AML-193 (cell line): Measurements from ENCODE around the gene CCDC91.
"Not testable (repeated sequence)": the region's sequence is repeated elsewhere in the genome, so short reads cannot be mapped to it uniquely, and the experiment has no call there.

ENCODE experiments used
- DNase-seq, 2 experiments: peaks; one replicate each; lab custom pipeline; 2025; lab: John Stamatoyannopoulos, UW

CCDC91 gene

GRCh38 chr12:28367326-28367725 lies 177.1 kb downstream of the CCDC91 start:
- DNase-seq: no peak

- no peak for DNase-seq
Observed at GRCh38 chr12:28367993-28368392, 177.7 kb downstream of the CCDC91 start.

DNA sequence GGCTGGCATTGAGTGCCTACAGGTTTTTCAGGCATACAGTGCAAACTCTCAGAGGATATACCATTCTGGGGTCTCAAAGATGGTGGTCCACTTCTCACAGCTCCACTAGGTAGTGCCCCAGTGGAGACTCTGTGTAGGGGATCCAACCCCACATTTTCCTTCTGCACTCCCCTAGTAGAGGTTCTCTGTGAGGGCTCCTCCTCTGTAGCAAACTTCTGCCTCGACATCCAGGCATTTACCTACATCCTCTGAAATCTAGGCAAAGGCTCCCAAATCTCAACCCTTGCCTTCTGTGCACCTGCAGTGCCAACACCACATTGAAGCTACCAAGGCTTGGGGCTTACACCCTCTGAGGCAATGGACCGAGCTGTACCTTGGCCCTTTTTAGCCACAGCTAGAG lies 179.2 kb downstream of the CCDC91 start:
- DNase-seq: no peak

- no peak for DNase-seq
Observed at GRCh38 chr12:28374556-28374955, 184.3 kb downstream of the CCDC91 start.

- peak in 1 of 2 experiments; percentile 1 for DNase-seq
Observed at GRCh38 chr12:28378736-28379135, 188.5 kb downstream of the CCDC91 start.

- not testable (repeated sequence) for DNase-seq
Observed at GRCh38 chr12:28379779-28380178, 189.5 kb downstream of the CCDC91 start.

DNA sequence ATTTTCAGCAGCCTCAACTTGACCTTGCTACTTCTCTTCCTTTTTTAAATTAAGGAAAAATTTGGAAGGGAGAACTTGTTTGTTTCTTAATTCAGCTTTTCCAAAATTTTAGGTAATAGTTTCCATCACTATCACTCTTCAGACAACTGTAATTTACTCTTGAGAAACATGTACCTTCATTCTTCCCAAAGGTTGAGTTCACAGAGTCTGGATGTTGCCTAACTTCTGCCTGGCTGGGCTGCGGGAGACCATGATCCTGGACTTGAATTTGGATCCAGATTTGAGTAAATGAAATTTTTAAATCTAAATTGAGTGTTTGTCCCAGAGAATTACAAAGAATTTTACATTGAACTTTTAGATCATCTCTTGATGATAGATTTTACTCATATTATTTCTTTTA lies 193.1 kb downstream of the CCDC91 start:
- no peak for DNase-seq

GRCh38 chr12:28388879-28389278 lies 198.6 kb downstream of the CCDC91 start:
- DNase-seq: no peak

DNA sequence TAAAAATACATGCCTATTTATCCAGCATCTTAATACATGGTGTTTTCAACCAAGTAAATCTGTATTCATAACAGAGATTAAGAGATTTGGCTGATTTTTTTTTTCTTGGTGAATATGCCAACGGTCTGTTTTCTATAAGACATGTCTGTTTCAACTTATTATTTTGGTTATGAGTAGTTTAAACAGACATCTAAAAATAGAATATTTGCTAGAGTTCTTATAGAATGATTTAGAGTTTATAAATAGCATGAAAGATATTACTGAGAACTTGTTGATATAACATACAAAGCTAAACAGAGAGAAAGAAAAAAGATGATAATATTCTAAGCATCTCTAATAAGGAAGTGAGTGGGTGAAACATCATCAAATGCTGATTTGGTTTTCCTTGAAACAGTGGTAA lies 199.9 kb downstream of the CCDC91 start:
- no peak for DNase-seq

GRCh38 chr12:28390761-28391385 lies 200.6 kb downstream of the CCDC91 start:
- no peak for DNase-seq

DNA sequence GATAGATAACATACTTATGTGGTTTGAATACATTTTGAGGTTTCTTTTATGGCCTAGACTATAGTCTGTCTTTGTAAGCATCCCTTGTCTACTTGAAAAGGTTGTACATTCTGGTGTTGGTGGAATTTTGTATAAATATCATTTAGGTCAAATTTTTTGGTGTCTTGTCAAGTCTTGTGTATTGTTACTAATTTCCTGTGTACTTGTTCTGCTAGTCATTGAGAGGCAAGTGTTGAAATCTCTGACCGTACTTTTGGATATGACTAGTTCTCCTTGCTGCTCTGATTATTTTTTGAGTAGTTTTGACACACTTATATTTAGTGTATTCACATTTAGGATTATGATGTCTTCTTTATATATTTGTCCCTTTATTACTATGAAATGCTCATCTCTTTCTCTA lies 219.6 kb downstream of the CCDC91 start:
- no peak for DNase-seq

DNA sequence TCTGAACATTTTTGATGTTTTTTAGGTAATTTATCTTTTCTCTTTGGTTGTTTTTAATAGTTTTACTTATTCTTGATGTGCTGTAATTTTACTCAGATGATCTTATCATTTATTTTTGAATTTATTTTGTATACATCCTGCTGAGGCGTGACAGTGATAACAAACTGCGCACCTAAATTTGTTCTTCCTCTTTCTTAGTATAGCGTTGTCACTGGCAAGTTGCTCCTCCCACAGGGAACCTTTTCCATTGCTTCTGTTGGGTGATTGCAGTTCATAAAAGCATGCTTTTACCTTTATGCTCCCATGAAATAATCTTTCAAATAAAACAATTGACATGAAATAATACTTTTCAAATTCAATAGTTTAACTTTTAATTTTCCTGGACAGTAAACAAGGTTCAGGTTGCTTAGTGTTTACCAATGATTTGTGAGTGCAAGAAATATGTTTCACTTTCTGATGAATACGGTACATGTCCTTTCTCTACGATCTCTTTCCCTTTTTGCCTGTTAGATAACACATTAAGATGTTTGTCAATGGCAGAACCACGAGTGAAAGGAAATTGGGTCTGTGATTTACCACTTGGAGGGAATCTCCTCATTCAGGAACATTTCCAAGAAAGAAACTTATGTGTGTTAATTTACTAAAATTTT lies 223.3 kb downstream of the CCDC91 start:
- no peak for DNase-seq

DNA sequence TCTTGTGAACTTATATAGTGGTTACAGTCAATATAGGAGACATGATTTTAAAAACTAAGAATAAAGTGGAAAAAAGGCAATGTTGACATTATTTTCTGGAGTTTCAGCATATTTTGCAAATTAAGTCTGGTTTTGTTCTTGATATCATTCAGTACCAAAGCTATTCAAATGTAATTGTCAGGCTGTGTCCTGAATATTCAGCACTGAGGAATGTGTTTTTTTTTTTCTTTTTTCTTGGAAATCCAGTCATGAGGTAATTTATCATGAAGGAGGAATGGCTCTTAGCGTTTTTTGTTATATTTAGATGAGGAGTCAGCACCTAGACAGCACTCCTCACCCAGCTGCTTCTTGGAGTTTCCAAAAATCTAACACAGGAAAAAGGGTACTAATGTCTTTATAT lies 225.5 kb downstream of the CCDC91 start:
- no peak for DNase-seq

DNA sequence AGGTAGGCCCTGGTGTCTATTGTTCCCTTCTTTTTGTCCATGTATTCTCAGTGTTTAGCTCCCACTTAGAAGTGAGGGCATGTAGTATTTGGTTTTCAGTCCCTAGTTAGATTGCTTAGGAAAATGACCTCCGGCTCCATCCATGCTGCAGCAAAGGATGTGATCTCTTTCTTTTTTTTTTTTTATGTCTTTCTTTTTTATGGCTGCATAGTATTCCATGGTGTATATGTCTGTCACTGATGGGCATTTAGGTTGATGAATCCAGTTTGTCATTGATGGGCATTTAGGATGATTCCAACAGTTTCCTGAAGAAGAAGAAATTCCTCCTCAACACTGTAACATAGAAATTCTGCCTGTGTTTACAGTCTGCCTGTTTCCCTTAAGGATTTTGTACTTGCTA lies 231.1 kb downstream of the CCDC91 start:
- no peak for DNase-seq

- DNase-seq: no peak
Observed at GRCh38 chr12:28424965-28425364, 234.7 kb downstream of the CCDC91 start.

- no peak for DNase-seq
Observed at GRCh38 chr12:28425526-28425925, 235.3 kb downstream of the CCDC91 start.

DNA sequence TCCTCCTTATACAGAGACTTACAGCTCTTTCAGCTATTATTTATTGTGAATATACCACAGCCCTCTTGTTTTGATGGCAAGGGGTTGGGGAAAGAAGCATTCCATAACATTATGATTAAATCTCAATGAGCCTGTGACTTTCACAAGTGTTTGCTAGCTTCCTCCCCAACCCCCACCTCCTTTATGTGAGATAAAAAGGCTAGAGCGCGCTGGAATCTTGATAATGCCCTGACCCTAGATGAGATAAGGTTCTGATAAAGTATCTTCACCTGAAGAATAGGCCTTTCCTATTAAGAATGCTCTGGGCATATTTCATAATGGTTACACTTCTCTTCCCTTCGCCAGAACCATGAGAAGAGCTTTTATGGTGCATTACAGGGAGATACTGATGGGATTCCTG lies 236.8 kb downstream of the CCDC91 start:
- DNase-seq: no peak

- no peak for DNase-seq
Observed at GRCh38 chr12:28440081-28440608, 249.9 kb downstream of the CCDC91 start.

DNA sequence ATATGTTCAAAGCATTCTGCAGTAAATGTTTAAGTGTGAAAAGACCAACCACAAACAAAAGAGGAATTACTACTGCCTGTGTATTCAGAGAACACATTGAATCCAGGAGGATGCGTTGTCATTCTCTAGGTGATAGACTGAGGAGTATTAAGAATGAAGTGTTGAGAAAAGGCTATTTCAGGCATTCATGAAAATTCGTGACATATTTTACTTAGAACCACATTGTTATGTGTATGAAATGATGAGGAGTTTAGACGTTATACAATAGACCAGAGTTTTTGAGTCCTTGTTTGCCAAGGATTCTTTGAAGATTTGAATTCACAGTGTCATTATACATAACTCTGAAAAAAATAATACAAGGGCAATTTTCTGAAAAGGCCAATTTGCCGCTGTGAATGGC lies 251.8 kb downstream of the CCDC91 start:
- DNase-seq: no peak

- DNase-seq: no peak
Observed at GRCh38 chr12:28443337-28443736, 253.1 kb downstream of the CCDC91 start.

DNA sequence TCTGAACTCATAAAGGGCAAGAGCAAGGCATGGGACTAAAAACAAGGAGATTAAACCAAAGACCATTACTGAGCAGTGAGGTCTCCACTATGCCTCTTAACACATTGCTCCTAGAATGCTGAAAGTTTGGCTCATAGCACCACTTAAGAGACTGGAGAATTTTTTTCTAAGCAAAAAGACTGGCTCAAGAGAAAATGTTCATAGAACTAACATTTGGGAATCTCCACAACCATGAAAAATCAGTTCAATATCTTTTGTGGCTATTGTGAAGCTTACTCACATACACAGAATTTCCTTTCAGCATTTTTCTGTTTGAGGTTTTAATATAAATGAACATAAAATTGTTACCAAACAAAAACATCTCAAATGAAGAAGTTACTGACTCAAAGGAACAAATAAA lies 255.8 kb downstream of the CCDC91 start:
- no peak for DNase-seq

GRCh38 chr12:28453686-28454085 lies 263.4 kb downstream of the CCDC91 start:
- no peak for DNase-seq

- DNase-seq: peak; percentile 15 to 16
Observed at GRCh38 chr12:28456934-28457710, 266.9 kb downstream of the CCDC91 start.
